ENCODE measurements around the gene TMEM256. TPM values are rescaled to one million over a fixed set of nuclear protein-coding genes. Genes with fewer than 3 reads are reported as not detected.

TMEM256 gene
- total and polyA plus RNA-seq, 9 of the 15 experiments (the other 6 are each of a cell fraction or from before 2014, with no cell fraction given) = 43.4 to 177 (median 68.5) TPM

DNA sequence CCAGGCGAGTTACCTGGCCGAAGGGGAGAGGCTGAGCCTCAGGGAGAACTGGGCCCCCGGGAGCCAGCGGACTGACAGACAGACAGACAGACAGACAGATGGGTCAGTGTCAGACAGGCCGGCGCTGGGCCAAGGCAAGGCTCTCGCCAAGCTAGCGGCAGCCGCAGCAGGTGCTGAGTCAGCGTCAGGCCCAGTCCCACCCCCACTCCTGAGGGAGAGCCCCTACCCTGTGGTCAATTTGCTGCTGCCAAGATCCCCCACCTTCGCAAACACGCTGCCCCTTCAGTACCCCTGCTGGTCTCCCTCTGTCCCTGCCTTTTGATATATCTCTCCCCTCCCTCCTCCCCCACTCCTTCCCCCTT, 36.9 kb upstream of the TMEM256 start (continued):
- TF ChIP-seq CHD4 (IDR thresholded peaks at IDR 0.05; ENCODE audit: insufficient read depth, insufficient replicate concordance, low read depth, low read length, poor library complexity, severe bottlenecking) = no peak
- TF ChIP-seq JUND (IDR thresholded peaks at IDR 0.05; ENCODE audit: borderline replicate concordance, low read depth, low read length) = 0 out of 2 replicates have a peak, but pooled peaks have one; percentile 12
- no peak for TF ChIP-seq JUND (tag; IDR thresholded peaks at IDR 0.05; ENCODE audit: borderline replicate concordance, low read depth, low read length)
- peak; percentile 56; the same call in 1 of the 2 replicates for TF ChIP-seq MTA1 (IDR thresholded peaks at IDR 0.05; ENCODE audit: borderline replicate concordance)
- TF ChIP-seq ARID1B (IDR thresholded peaks at IDR 0.05) = 0 out of 2 replicates have a peak, but pooled peaks have one; percentile 19
- TF ChIP-seq, protein P1, sequence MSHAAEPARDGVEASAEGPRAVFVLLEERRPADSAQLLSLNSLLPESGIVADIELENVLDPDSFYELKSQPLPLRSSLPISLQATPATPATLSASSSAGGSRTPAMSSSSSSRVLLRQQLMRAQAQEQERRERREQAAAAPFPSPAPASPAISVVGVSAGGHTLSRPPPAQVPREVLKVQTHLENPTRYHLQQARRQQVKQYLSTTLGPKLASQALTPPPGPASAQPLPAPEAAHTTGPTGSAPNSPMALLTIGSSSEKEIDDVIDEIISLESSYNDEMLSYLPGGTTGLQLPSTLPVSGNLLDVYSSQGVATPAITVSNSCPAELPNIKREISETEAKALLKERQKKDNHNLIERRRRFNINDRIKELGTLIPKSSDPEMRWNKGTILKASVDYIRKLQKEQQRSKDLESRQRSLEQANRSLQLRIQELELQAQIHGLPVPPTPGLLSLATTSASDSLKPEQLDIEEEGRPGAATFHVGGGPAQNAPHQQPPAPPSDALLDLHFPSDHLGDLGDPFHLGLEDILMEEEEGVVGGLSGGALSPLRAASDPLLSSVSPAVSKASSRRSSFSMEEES (CRISPR knock-in tag; IDR thresholded peaks at IDR 0.05) = no peak
- peak; percentile 80 for TF ChIP-seq MAFK (IDR thresholded peaks at IDR 0.05; ENCODE audit: low read length)
- peak; percentile 97 for TF ChIP-seq ZNF316 (IDR thresholded peaks at IDR 0.05)
- TF ChIP-seq, protein P2, sequence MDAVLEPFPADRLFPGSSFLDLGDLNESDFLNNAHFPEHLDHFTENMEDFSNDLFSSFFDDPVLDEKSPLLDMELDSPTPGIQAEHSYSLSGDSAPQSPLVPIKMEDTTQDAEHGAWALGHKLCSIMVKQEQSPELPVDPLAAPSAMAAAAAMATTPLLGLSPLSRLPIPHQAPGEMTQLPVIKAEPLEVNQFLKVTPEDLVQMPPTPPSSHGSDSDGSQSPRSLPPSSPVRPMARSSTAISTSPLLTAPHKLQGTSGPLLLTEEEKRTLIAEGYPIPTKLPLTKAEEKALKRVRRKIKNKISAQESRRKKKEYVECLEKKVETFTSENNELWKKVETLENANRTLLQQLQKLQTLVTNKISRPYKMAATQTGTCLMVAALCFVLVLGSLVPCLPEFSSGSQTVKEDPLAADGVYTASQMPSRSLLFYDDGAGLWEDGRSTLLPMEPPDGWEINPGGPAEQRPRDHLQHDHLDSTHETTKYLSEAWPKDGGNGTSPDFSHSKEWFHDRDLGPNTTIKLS (IDR thresholded peaks at IDR 0.05; ENCODE audit: borderline replicate concordance, low read depth) = peak; percentile 68; the same call in 1 of the 2 replicates
- TF ChIP-seq NFIC (IDR thresholded peaks at IDR 0.05) = peak; percentile 6; the same call in 1 of the 2 replicates
- TF ChIP-seq MAFF (IDR thresholded peaks at IDR 0.05; ENCODE audit: low read length) = peak; percentile 53; the same call in 1 of the 2 replicates
- TF ChIP-seq, protein P3, sequence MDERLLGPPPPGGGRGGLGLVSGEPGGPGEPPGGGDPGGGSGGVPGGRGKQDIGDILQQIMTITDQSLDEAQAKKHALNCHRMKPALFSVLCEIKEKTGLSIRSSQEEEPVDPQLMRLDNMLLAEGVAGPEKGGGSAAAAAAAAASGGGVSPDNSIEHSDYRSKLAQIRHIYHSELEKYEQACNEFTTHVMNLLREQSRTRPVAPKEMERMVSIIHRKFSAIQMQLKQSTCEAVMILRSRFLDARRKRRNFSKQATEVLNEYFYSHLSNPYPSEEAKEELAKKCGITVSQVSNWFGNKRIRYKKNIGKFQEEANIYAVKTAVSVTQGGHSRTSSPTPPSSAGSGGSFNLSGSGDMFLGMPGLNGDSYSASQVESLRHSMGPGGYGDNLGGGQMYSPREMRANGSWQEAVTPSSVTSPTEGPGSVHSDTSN (CRISPR knock-in tag; IDR thresholded peaks at IDR 0.05; ENCODE audit: low read depth) = no peak
- TF ChIP-seq, protein P3 (tag; conservative IDR thresholded peaks at IDR 0.05; ENCODE audit: low read depth) = peak; percentile 72
- no peak for TF ChIP-seq KDM4B (IDR thresholded peaks at IDR 0.05; ENCODE audit: borderline replicate concordance in 2 of 2, low read depth in 1 of 2)
- peak; percentile 67; the same call in 1 of the 2 replicates for TF ChIP-seq SMAD4 (CRISPR knock-in tag; conservative IDR thresholded peaks at IDR 0.05)
- TF ChIP-seq ZBTB7A (IDR thresholded peaks at IDR 0.05; ENCODE audit: borderline replicate concordance, control insufficient read depth, low read depth, low read length) = 0 out of 2 replicates have a peak, but pooled peaks have one; percentile 7
- peak; percentile 97 for TF ChIP-seq C11orf30 (IDR thresholded peaks at IDR 0.05; ENCODE audit: low read depth)
- TF ChIP-seq CBFA2T3 (IDR thresholded peaks at IDR 0.05) = peak; percentile 4; the same call in 1 of the 2 replicates
- TF ChIP-seq MTA2 (IDR thresholded peaks at IDR 0.05; ENCODE audit: low read depth) = no peak
- TF ChIP-seq, protein P4, sequence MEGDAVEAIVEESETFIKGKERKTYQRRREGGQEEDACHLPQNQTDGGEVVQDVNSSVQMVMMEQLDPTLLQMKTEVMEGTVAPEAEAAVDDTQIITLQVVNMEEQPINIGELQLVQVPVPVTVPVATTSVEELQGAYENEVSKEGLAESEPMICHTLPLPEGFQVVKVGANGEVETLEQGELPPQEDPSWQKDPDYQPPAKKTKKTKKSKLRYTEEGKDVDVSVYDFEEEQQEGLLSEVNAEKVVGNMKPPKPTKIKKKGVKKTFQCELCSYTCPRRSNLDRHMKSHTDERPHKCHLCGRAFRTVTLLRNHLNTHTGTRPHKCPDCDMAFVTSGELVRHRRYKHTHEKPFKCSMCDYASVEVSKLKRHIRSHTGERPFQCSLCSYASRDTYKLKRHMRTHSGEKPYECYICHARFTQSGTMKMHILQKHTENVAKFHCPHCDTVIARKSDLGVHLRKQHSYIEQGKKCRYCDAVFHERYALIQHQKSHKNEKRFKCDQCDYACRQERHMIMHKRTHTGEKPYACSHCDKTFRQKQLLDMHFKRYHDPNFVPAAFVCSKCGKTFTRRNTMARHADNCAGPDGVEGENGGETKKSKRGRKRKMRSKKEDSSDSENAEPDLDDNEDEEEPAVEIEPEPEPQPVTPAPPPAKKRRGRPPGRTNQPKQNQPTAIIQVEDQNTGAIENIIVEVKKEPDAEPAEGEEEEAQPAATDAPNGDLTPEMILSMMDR (IDR thresholded peaks at IDR 0.05 in 2 of 3, conservative IDR thresholded peaks at IDR 0.05 in 1 of 3; ENCODE audit: insufficient read depth in 2 of 3, low read depth in 1 of 3, low read length in 3 of 3) = 0 out of 6 replicates have a peak, but pooled peaks of 1 of the 3 experiments have one; percentile 8
